CD4-positive, alpha-beta T cell treated with Interleukin-17A for 4 hours (primary cell): ENCODE measurements around the gene PGPEP1.
A peak's percentile ranks its signal among the peaks of the same experiment; 100 is the strongest.
"Not testable (repeated sequence)": the region's sequence is repeated elsewhere in the genome, so short reads cannot be mapped to it uniquely, and the experiment has no call there.

Experiments
- DNase-seq: peaks from one replicate; pipeline ENCODE4 v3.0.0-alpha.2; 2020; ENCODE audit warnings: mixed read lengths

The PGPEP1 gene

DNA sequence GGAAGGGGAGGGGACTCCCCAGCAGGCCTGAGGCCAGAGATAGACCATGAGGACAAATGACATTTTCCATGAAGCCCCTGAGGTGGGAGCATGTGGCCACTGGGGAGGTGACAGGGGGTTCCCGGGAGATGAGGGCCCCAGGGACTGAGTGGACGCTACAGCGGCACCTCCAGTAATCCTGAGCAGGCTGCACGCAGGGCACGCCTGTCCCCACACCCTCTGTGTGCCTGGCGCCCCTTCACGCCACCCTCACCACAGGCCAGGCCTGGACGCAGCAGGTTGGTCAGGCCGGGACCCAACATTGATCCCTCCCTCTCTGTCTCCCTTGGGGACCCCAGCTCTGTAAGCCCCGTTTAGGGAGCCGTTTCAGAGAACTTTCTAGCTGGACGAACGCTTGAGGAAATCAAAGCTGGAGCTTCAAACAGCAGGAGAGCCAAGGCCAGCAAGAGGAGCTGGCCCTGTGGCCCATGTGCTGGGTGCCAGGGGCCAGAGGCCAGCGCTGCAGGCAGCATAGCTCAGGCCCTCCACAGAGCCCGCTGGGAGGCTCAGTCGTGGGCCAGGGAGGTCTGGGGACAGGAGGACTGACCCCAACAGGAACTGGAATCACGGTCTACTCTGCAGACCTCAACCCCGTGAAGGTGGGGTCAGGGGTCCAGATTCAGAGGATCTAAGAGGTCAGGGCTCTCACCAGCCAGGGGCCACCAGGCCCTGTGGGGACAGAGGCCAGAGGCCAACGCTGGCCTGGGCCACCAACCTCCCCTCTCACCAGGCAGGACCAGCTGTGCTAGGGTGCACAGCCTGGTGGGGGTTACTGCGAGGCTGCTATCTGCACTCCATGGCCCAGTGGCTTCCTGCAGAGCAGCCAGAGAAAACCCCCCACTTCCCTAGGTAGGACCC lies 32.1 kb upstream of the PGPEP1 start:
- DNase-seq: no peak

DNA sequence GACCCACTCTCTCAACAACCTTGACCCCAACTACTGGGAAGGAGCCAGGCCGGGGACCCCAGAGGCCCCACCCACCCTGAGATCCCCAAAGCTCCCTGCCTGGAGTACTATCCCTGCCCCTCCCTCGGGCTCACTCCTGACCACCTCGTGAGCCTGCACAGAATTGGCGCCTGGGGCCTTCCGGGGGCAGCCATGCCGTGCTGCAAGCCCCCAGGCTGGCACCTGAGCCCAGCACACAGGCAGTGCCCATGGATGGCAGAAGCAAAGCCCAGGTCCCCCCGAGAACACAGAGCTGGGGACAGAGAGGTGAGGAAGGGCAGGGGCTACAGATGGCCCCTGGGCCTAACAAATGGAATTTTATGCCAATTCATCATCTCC lies 31.5 kb upstream of the PGPEP1 start:
- DNase-seq: no peak

GRCh38 chr19:18309525-18310064 lies 30.8 kb upstream of the PGPEP1 start:
- DNase-seq: no peak

GRCh38 chr19:18310118-18310909 lies 30.1 kb upstream of the PGPEP1 start:
- DNase-seq: no peak

DNA sequence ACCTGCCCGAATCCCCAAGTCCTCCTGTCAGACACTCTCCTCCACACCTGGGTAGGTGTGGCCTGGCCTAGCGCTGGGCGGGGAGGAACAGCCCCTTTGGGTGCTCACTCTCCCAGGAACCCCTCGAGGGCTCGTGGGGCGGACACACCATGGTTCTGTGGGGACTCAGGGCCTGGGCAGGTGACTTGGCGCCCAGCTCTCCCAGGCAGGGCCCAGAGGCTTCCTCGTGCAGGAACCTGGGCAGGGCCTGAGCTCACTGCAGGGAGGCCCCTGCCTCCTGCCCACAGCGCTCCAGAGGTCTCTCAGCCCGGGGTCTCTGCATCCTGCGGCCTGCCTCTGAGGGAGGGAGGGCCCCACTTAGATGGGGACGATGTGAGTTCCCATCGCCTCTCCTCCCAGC lies 29.4 kb upstream of the PGPEP1 start:
- DNase-seq: no peak

DNA sequence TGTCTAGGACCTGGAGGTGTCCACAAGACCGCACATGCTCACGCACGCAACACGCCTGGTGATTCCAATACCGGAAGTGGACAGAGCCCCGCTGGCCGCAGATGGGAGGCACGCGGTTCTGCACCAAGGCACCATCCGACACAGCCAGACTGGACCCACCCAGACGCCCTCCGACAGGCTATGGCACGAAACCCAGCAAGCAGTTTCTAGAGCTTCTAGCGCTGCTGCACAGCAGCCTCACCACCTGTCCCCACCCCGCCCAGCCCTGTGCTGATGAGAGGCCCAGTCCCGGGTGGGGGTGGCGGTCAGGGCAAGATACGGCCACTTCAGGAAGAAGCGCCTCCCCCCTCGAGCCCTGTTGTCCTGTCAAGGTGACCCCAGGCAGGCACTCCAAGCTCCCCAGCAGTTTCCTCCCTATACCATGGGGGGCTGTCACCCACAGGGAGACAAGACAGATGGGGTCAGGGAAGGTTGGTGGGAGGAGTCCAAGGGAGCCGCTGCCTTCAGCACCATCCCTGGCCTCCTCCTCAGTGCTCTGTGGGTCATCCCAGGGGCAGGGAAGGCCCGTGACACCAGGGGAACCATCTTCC lies 28.8 kb upstream of the PGPEP1 start:
- DNase-seq: no peak

- DNase-seq: no peak
Measured at GRCh38 chr19:18312092-18312534, 28.3 kb upstream of the PGPEP1 start.

DNA sequence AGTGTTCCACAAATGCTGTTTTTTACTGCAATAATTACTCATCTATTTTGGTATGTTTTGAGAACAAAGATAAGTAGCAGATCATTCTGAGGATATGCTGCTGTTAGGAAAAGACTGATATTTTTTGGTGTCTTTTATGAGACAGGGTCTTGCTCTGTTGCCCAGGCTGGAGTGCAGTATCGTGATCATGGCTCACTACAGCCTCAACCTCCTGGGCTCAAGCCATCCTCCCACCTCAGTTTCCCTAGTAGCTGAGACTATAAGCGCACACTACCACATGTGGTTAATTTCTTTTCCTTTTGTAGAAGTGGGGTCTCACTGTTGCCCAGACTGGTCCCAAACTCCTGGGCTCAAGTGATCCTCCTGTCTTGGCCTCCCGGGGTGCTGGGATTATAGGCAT lies 27.0 kb upstream of the PGPEP1 start:
- DNase-seq: no peak

GRCh38 chr19:18317961-18318800 lies 22.2 kb upstream of the PGPEP1 start:
- DNase-seq: peak; percentile 72

DNA sequence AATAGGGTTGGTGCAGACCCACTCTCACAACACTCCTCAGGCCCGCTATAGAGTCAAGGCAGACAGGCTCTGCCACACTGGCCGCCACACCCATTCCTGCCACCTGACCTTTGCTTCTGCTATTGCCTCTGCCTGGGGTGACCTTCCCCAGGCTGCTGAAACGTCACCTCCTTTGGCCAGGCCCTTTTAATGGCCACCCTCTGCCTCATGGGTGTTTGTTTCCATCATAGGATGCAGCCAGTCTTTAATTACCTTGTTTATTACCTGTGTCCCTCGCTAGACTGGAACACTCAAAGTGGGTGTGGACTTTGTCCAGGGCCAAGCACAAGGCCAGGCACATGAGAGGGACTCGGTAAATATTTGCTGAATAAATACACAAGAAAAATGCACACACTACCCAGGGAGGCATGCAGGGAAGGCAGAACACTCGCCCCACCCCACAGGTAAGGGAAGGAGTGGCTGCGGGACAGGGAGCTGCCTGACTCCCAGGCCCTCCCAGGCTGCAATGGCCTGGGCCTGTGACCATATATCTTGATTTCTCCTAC lies 20.7 kb upstream of the PGPEP1 start:
- no peak for DNase-seq

DNA sequence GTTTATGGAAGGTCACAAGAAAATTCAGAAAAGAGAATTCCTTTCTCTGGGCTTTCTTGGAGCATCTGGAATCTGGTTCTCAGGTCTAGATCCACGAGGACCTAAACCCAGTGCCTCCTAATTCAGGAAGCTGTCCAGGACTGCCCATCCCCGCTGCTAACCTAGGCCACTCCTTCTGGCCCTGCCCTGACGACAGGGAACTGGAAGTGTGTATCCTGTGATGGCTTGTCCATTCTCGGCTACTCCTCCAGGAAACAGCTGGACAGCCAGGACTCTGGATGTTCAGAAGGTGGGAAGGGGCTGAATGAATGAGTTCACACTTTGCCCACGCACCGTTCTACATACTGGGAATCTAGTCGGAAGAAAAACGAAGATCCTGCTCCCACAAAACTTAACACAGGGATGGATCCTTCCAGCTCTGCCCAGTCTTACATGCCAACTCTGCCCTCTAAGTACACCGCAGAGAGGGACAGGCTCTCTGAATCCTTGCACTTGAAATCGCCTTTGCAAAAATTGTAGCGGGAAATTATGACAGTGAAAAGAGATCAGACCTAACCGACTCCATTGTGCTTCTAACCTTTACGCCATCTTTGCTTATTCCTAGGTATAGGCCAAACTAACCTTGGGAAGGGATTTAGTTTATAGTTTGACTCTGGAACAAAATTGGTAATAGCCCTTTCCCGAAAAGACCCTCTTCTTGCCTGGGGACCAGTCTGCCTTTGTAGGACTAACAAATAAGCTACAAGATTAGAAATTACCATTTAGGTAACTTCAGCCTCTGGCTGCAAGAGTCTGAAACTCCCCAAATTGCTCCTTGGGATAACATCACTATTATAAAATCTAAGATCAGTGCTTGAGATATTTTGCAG lies 19.3 kb upstream of the PGPEP1 start:
- DNase-seq: no peak

GRCh38 chr19:18321734-18322102 lies 18.7 kb upstream of the PGPEP1 start:
- DNase-seq: peak; percentile 47

GRCh38 chr19:18322318-18322758 lies 18.1 kb upstream of the PGPEP1 start:
- DNase-seq: peak; percentile 42

- peak; percentile 100 for DNase-seq
Measured at GRCh38 chr19:18322759-18323460, 17.5 kb upstream of the PGPEP1 start, which contains the start of gene LSM4. TSS of gene LSM4 (minus strand) at chr19:18323076. CDS start at chr19:18323020, 56 bp downstream.

- not testable (repeated sequence) for DNase-seq
Measured at GRCh38 chr19:18324373-18324731, 16.0 kb upstream of the PGPEP1 start.

DNA sequence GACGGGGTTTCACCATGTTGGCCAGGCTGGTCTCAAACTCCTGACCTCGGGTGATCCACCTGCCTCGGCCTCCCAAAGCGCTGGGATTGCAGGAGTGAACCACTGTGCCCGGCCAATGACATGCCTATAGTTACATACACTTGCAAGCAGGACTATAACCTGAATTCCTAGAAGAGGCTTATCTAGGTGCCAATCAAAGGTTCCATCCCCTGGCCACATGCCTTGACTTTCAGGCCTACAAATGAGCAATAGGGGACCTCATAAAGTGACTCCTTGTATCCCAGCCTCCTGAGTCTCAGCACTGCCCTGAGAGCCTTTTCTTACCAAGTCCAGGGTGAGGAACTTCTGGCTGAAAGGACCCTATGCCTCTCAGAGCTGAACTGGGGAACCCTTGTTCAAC lies 13.6 kb upstream of the PGPEP1 start:
- no peak for DNase-seq

- DNase-seq: peak; percentile 89
Measured at GRCh38 chr19:18328340-18329034, 11.9 kb upstream of the PGPEP1 start.

- no peak for DNase-seq
Measured at GRCh38 chr19:18329035-18329376, 11.4 kb upstream of the PGPEP1 start.

- DNase-seq: no peak
Measured at GRCh38 chr19:18330868-18331267, 9.5 kb upstream of the PGPEP1 start.
